GM23338 (cell line): Measurements from ENCODE around the gene CRADD.

Experiments
- CTCF ChIP-seq, 2 experiments: fragments of 200-600 bp in 1 of 2; sonication (generic) in 1 of 2; conservative IDR thresholded peaks; 2 replicates each; pipeline versions ENCODE4 v1.5.1 to v1.6.1; 2016 to 2017; ENCODE audit warnings: antibody characterized with exemption in 2 of 2, low read depth in 2 of 2, mild to moderate bottlenecking in 2 of 2, moderate library complexity in 1 of 2
- ETS1 ChIP-seq: IDR thresholded peaks from 2 replicates; pipeline ENCODE4 v1.6.1; 2016; ENCODE audit warnings: antibody characterized with exemption
- EZH2 ChIP-seq: fragments of 200-600 bp; sonication (generic); IDR thresholded peaks from one replicate; pipeline ENCODE4 v1.8.0; 2017; ENCODE audit warnings: antibody characterized with exemption, mild to moderate bottlenecking, low read depth; ENCODE audit not compliant: unreplicated experiment
- EZH2phosphoT487 ChIP-seq: fragments of 200-600 bp; sonication (generic); IDR thresholded peaks from one replicate; pipeline ENCODE4 v1.8.1; 2018; ENCODE audit warnings: antibody characterized with exemption; ENCODE audit not compliant: unreplicated experiment
- NANOG ChIP-seq: IDR thresholded peaks from 2 replicates; pipeline ENCODE4 v1.6.1; 2016; ENCODE audit warnings: antibody characterized with exemption, borderline replicate concordance
- POLR2AphosphoS5 ChIP-seq: IDR thresholded peaks from 2 replicates; pipeline ENCODE4 v1.6.1; 2016; ENCODE audit warnings: antibody characterized with exemption, low read depth
- REST ChIP-seq: IDR thresholded peaks from one replicate; pipeline ENCODE4 v1.6.1; 2018; ENCODE audit warnings: antibody characterized with exemption; ENCODE audit not compliant: unreplicated experiment
- STAT1 ChIP-seq: IDR thresholded peaks from one replicate; pipeline ENCODE4 v1.6.1; 2016; ENCODE audit warnings: antibody characterized with exemption; ENCODE audit not compliant: unreplicated experiment
- ZNF331 ChIP-seq: fragments of 250-450 bp; sonication (Bioruptor Pico); IDR thresholded peaks from 2 replicates; pipeline ENCODE4 v1.5.0; 2020; ENCODE audit warnings: low read depth, mild to moderate bottlenecking, moderate library complexity

DNA sequence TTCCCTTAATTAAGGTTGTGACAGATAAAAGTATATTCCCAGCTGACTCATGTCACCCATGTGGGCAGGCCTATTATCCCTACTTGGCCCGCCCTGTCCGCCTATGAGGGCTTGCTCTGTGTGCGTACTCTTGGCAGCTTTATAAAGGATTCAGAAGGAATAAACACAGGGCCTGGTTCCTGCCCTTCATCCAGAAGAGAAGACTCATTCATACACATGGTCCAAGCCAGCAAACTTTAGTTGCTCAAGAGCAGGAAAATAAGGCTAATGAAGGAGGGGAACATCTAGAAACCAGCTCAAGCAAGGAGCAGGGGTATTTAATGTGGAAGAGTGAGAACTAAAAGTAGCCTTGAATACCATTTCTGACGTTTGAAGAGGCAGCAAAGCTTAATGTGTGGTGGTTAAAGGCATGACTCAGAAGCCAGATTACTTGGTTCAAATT is 141.9 kb downstream of the CRADD start:
- TF ChIP-seq CTCF (conservative IDR thresholded peaks at IDR 0.05; ENCODE audit: low read depth in 2 of 2) (no peak), REST (no peak), EZH2 (no peak), ZNF331 (CRISPR knock-in tag) (no peak), POLR2AphosphoS5 (no peak), STAT1 (no peak), ETS1 (no peak), EZH2phosphoT487 (no peak), NANOG (no peak)
